Left ventricle myocardium superior (tissue), 1 donor: Measurements from ENCODE around the gene SAMD13. TPM values are rescaled to one million over a fixed set of nuclear protein-coding genes. Genes with fewer than 3 reads are reported as not detected.

Source experiments
- ATAC-seq: fragments of 200-7000 bp; cut with Tn5 transposase; one replicate; pipeline ENCODE4 v1.9.1; 2020; ENCODE audit warnings: mild to moderate bottlenecking, moderate library complexity
- DNase-seq: peaks from one replicate; pipeline ENCODE4 v3.0.0-alpha.2; 2020
- intact Hi-C: fragments of 100-400 bp; cut with micrococcal nuclease; formaldehyde crosslinking; loops from one replicate; pipeline ENCODE4 v1.11.0; 2022
- total RNA-seq: library from RNA; stranded (reverse); fragmentation: NEBNext Ultra II Directional; extraction: Animal tissue kit (Norgen Biotek cat#: 25700); gene quantifications from one replicate; pipeline ENCODE4 v1.2.1, GENCODE V29; 2021
- donor health status: DM: no; HTN: yes; CAD: no; lungs with severe emphysema.

The SAMD13 gene
- total RNA-seq, 1 donor from 2014 or later, result 1.7 TPM

- no peak for DNase-seq
- ATAC-seq, result no peak
Observed at GRCh38 chr1:84365225-84366221, 64.0 kb downstream of the SAMD13 start.

GRCh38 chr1:84366786-84367185 lies 65.3 kb downstream of the SAMD13 start:
- intact Hi-C loops, result no loop called here
- DNase-seq (no peak), ATAC-seq (no peak)

More at GRCh38 chr1:84365225-84366221, 64.0 kb downstream of the SAMD13 start:
- intact Hi-C loops, result no loop called here

- ATAC-seq (peak; percentile 26), DNase-seq (no peak)
- intact Hi-C loops, result no loop called here
Observed at GRCh38 chr1:84367219-84367618, 65.7 kb downstream of the SAMD13 start.

GRCh38 chr1:84368441-84368840 lies 66.9 kb downstream of the SAMD13 start:
- DNase-seq (no peak), ATAC-seq (no peak)
- intact Hi-C loops, result no loop called here

- intact Hi-C loops, result no loop called here
- no peak for DNase-seq
- ATAC-seq, result no peak
Observed at GRCh38 chr1:84370266-84370665, 68.8 kb downstream of the SAMD13 start.

- no peak for DNase-seq
- intact Hi-C loops, result no loop called here
- no peak for ATAC-seq
Observed at GRCh38 chr1:84370831-84371394, 69.4 kb downstream of the SAMD13 start.

- no peak for ATAC-seq
- intact Hi-C loops, result no loop called here
Observed at GRCh38 chr1:84373436-84374141, 72.1 kb downstream of the SAMD13 start.

GRCh38 chr1:84374991-84375696 lies 73.6 kb downstream of the SAMD13 start:
- intact Hi-C loops, result no loop called here
- no peak for DNase-seq
- peak; percentile 68 for ATAC-seq

More at GRCh38 chr1:84373436-84374141, 72.1 kb downstream of the SAMD13 start:
- DNase-seq, result no peak

- ATAC-seq (no peak), DNase-seq (no peak)
- intact Hi-C loops, result no loop called here
Observed at GRCh38 chr1:84376000-84376910, 74.7 kb downstream of the SAMD13 start.

- DNase-seq (no peak), ATAC-seq (peak; percentile 74)
- intact Hi-C loops, result no loop called here
Observed at GRCh38 chr1:84377480-84378095, 76.1 kb downstream of the SAMD13 start.

GRCh38 chr1:84379138-84379916 lies 77.8 kb downstream of the SAMD13 start:
- intact Hi-C loops, result no loop called here
- ATAC-seq, result no peak
- DNase-seq, result no peak

- ATAC-seq (no peak), DNase-seq (no peak)
- intact Hi-C loops, result no loop called here
Observed at GRCh38 chr1:84379917-84380180, 78.3 kb downstream of the SAMD13 start.

GRCh38 chr1:84382127-84382526 lies 80.6 kb downstream of the SAMD13 start:
- ATAC-seq (no peak), DNase-seq (no peak)
- intact Hi-C loops, result no loop called here

- no peak for DNase-seq
Observed at GRCh38 chr1:84385347-84385746, 83.8 kb downstream of the SAMD13 start.

GRCh38 chr1:84386716-84387479 lies 85.4 kb downstream of the SAMD13 start:
- intact Hi-C loops, result no loop called here
- ATAC-seq (no peak), DNase-seq (no peak)

More at GRCh38 chr1:84385347-84385746, 83.8 kb downstream of the SAMD13 start:
- ATAC-seq, result no peak
- intact Hi-C loops, result no loop called here

- ATAC-seq, result no peak
- intact Hi-C loops, result no loop called here
- DNase-seq, result no peak
Observed at GRCh38 chr1:84387480-84388163, 86.1 kb downstream of the SAMD13 start.
